Hepatocyte (in vitro differentiated cells): ENCODE data around the gene PPP2R2B. TPM values are rescaled to one million over a fixed set of nuclear protein-coding genes. Genes with fewer than 3 reads are reported as not detected.
A peak's percentile ranks its signal among the peaks of the same experiment; 100 is the strongest.

Experiments used
- DNase-seq: peaks from one replicate; pipeline ENCODE4 v3.0.0-alpha.2; 2016; ENCODE audit warnings: low spot score
- H2AFZ ChIP-seq: fragments of 200-600 bp; sonication (generic); 2 replicates; pipeline ENCODE4 v1.6.0; 2016; ENCODE audit warnings: antibody characterized with exemption, mild to moderate bottlenecking
- H3K27ac ChIP-seq: fragments of 200-600 bp; sonication (generic); 2 replicates; pipeline ENCODE4 v1.5.1; 2016; ENCODE audit warnings: mild to moderate bottlenecking
- H3K27me3 ChIP-seq: fragments of 200-600 bp; sonication (generic); 2 replicates; pipeline ENCODE4 v1.6.1; 2016
- H3K36me3 ChIP-seq: fragments of 200-600 bp; sonication (generic); replicated peaks from 2 replicates; pipeline ENCODE4 v1.5.1; 2016; ENCODE audit warnings: low read depth; ENCODE audit not compliant: insufficient read depth
- H3K4me1 ChIP-seq: fragments of 200-600 bp; sonication (generic); 2 replicates; pipeline ENCODE4 v1.5.1; 2016; ENCODE audit warnings: mild to moderate bottlenecking, moderate library complexity; ENCODE audit not compliant: insufficient read depth
- H3K4me2 ChIP-seq: fragments of 200-600 bp; sonication (generic); 2 replicates; pipeline ENCODE4 v1.6.0; 2016
- H3K4me3 ChIP-seq: fragments of 200-600 bp; sonication (generic); 2 replicates; pipeline ENCODE4 v1.5.1; 2016; ENCODE audit warnings: mild to moderate bottlenecking
- H3K79me2 ChIP-seq: fragments of 200-600 bp; sonication (generic); 2 replicates; pipeline ENCODE4 v1.6.0; 2017; ENCODE audit warnings: mild to moderate bottlenecking
- H3K9me2 ChIP-seq: fragments of 200-600 bp; sonication (generic); replicated peaks from 2 replicates; pipeline ENCODE4 v1.6.0; 2017; ENCODE audit warnings: mild to moderate bottlenecking; ENCODE audit not compliant: insufficient read depth
- H3K9me3 ChIP-seq: fragments of 200-600 bp; sonication (generic); 2 replicates; pipeline ENCODE4 v1.5.1; 2016; ENCODE audit warnings: low read depth, mild to moderate bottlenecking
- H4K20me1 ChIP-seq: fragments of 200-600 bp; sonication (generic); 2 replicates; pipeline ENCODE4 v1.6.0; 2016; ENCODE audit warnings: mild to moderate bottlenecking; ENCODE audit not compliant: insufficient read depth, poor library complexity, severe bottlenecking
- EZH2 ChIP-seq: fragments of 200-600 bp; sonication (generic); IDR thresholded peaks from 2 replicates; pipeline ENCODE4 v1.6.1; 2016; ENCODE audit warnings: antibody characterized with exemption, mild to moderate bottlenecking, borderline replicate concordance
- EZH2phosphoT487 ChIP-seq: fragments of 200-600 bp; sonication (generic); IDR thresholded peaks from one replicate; pipeline ENCODE4 v1.6.1; 2018; ENCODE audit warnings: antibody characterized with exemption, mild to moderate bottlenecking, low read depth, moderate library complexity; ENCODE audit not compliant: unreplicated experiment, severe bottlenecking
- WGBS: methylation state at CpG from one replicate; pipeline ENCODE4 v1.1.6; 2016; ENCODE audit warnings: low lambda C conversion rate; ENCODE audit errors: missing lambda C conversion rate; 5-methylcytosine and 5-hydroxymethylcytosine counted together
- polyA plus RNA-seq: library from polyadenylated mRNA; unstranded; fragments of >200 nt; fragmentation: Nextera tagmentation; extraction: Ambion mirVana; gene quantifications from 2 replicates; pipeline ENCODE4 v1.2.1, GENCODE V29; 2016
- total RNA-seq: library from RNA; depleted of rRNA; stranded (reverse); fragments of >200 nt; gene quantifications from 2 replicates; pipeline ENCODE4 v1.2.3, GENCODE V29; 2014
- TF ChIP-seq, protein P1 (sequence below): fragments of 200-600 bp; sonication (generic); IDR thresholded peaks from 2 replicates; pipeline ENCODE4 v1.5.1; 2016; ENCODE audit warnings: antibody characterized with exemption, mild to moderate bottlenecking; ENCODE audit not compliant: poor library complexity

The PPP2R2B gene
- total and polyA plus RNA-seq, 2 experiments from 2014 or later: 2.3 to 3.2 TPM

GRCh38 chr5:146818822-146819221 is 59.7 kb downstream of the PPP2R2B start:
- DNase-seq: no peak
- Histone ChIP-seq H3K79me2 (no peaks in the 10 kb centered on the region), H4K20me1 (no peaks in the 10 kb centered on the region), H3K9me3 (no peaks in the 10 kb centered on the region), H3K4me2 (no peak overlapping the region), H3K4me1 (no peaks in the 10 kb centered on the region), H3K4me3 (no peak overlapping the region), H2AFZ (no peak overlapping the region), H3K36me3 (no peaks in the 10 kb centered on the region), H3K27me3 (peaks cover 3% of the 10 kb centered on the region), H3K9me2 (no peaks in the 10 kb centered on the region), H3K27ac (no peak overlapping the region)
- WGBS: 76% methylated on average over 2 of the region's 2 CpGs
- no peak for TF ChIP-seq EZH2phosphoT487
- TF ChIP-seq, protein P1, sequence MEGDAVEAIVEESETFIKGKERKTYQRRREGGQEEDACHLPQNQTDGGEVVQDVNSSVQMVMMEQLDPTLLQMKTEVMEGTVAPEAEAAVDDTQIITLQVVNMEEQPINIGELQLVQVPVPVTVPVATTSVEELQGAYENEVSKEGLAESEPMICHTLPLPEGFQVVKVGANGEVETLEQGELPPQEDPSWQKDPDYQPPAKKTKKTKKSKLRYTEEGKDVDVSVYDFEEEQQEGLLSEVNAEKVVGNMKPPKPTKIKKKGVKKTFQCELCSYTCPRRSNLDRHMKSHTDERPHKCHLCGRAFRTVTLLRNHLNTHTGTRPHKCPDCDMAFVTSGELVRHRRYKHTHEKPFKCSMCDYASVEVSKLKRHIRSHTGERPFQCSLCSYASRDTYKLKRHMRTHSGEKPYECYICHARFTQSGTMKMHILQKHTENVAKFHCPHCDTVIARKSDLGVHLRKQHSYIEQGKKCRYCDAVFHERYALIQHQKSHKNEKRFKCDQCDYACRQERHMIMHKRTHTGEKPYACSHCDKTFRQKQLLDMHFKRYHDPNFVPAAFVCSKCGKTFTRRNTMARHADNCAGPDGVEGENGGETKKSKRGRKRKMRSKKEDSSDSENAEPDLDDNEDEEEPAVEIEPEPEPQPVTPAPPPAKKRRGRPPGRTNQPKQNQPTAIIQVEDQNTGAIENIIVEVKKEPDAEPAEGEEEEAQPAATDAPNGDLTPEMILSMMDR: peak; percentile 11

- WGBS: 68% methylated on average over 4 of the region's 4 CpGs
- no peaks in the 10 kb centered on the region for H3K9me3 ChIP-seq
- H2AFZ ChIP-seq: no peak overlapping the region
- H3K79me2 ChIP-seq: no peaks in the 10 kb centered on the region
- H3K9me2 ChIP-seq: no peaks in the 10 kb centered on the region
- no peak overlapping the region for H3K27ac ChIP-seq
- DNase-seq: no peak
- no peaks in the 10 kb centered on the region for H4K20me1 ChIP-seq
- no peaks in the 10 kb centered on the region for H3K4me1 ChIP-seq
- no peak overlapping the region for H3K4me3 ChIP-seq
- H3K4me2 ChIP-seq: no peak overlapping the region
- no peak for TF ChIP-seq EZH2phosphoT487
- TF ChIP-seq, protein P1: no peak
- TF ChIP-seq EZH2: no peak
- H3K27me3 ChIP-seq: peaks cover 3% of the 10 kb centered on the region
- H3K36me3 ChIP-seq: no peaks in the 10 kb centered on the region
These were observed 60.6 kb downstream of the PPP2R2B start for GRCh38 chr5:146817973-146818372.

DNA sequence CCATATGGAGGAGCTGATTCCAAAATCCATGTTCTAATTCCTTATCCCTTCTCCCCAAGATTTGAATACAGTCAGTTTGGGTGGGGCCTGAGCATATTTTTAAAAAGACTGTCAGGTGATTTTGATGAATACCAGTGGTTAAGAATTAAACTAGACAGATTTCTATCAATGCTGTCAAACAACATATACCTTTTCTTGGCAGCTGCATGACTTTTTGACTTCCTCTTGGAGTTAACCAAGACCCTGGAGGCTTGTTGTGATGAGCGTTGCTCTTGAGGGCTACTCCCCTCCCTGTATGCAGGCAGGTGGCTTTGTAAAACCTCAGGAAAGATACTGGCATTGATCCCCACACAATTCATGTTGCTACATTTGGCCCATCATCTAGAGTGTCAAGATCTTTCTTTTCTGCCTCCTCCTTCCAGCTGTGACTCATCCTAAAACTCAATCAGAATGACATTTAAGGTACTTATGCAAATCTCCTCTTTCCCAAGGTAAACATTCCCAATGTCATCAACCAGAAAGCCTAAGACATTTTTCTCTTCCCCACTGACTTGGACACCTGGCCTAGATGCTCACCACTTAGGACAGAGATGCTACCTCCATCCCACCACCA is 61.7 kb downstream of the PPP2R2B start:
- peaks cover 2% of the 10 kb centered on the region for H3K27me3 ChIP-seq
- no peaks in the 10 kb centered on the region for H3K9me2 ChIP-seq
- no peaks in the 10 kb centered on the region for H3K79me2 ChIP-seq
- H3K27ac ChIP-seq: no peak overlapping the region
- TF ChIP-seq, protein P1: no peak
- TF ChIP-seq EZH2 (no peak), EZH2phosphoT487 (no peak)
- H3K36me3 ChIP-seq: no peaks in the 10 kb centered on the region
- no peak overlapping the region for H3K4me2 ChIP-seq
- H2AFZ ChIP-seq: no peak overlapping the region
- H3K4me3 ChIP-seq: no peak overlapping the region
- H3K9me3 ChIP-seq: no peaks in the 10 kb centered on the region
- 50% methylated on average over 1 of the region's 1 CpG for WGBS
- no peaks in the 10 kb centered on the region for H3K4me1 ChIP-seq
- no peak for DNase-seq
- no peaks in the 10 kb centered on the region for H4K20me1 ChIP-seq

GRCh38 chr5:146815411-146815810 is 63.1 kb downstream of the PPP2R2B start:
- no peaks in the 10 kb centered on the region for H3K9me2 ChIP-seq
- no peaks in the 10 kb centered on the region for H3K79me2 ChIP-seq
- no peaks in the 10 kb centered on the region for H3K36me3 ChIP-seq
- no peak for TF ChIP-seq EZH2
- TF ChIP-seq, protein P1: no peak
- no peak for TF ChIP-seq EZH2phosphoT487
- H3K4me1 ChIP-seq: no peaks in the 10 kb centered on the region
- no peak overlapping the region for H3K27ac ChIP-seq
- H3K4me2 ChIP-seq: no peak overlapping the region
- no peak overlapping the region for H3K4me3 ChIP-seq
- no peaks in the 10 kb centered on the region for H4K20me1 ChIP-seq
- H3K27me3 ChIP-seq: no peaks in the 10 kb centered on the region
- no peak overlapping the region for H2AFZ ChIP-seq
- no peaks in the 10 kb centered on the region for H3K9me3 ChIP-seq
- WGBS: 79% methylated on average over 3 of the region's 3 CpGs
- DNase-seq: no peak
